IPS-15b (cell line): ENCODE results near the gene ZNF205.
A peak's percentile ranks its signal among the peaks of the same experiment; 100 is the strongest.

ENCODE experiments used
- H3K27me3 ChIP-seq: one replicate; pipeline ENCODE4 v1.6.1; 2013; ENCODE audit warnings: low read length; ENCODE audit not compliant: control insufficient read depth, insufficient read depth
- H3K36me3 ChIP-seq: one replicate; pipeline ENCODE4 v1.6.1; 2013; ENCODE audit warnings: low read length; ENCODE audit not compliant: control insufficient read depth, insufficient read depth
- H3K4me1 ChIP-seq: one replicate; pipeline ENCODE4 v1.6.1; 2013; ENCODE audit warnings: mild to moderate bottlenecking, low read length; ENCODE audit not compliant: control insufficient read depth, insufficient read depth
- H3K4me3 ChIP-seq: one replicate; pipeline ENCODE4 v1.5.1; 2013; ENCODE audit warnings: low read depth, low read length
- H3K9ac ChIP-seq: one replicate; pipeline ENCODE4 v1.6.1; 2013; ENCODE audit warnings: low read depth, mild to moderate bottlenecking, low read length
- H3K9me3 ChIP-seq: one replicate; pipeline ENCODE4 v1.6.1; 2013; ENCODE audit warnings: mild to moderate bottlenecking, low read length; ENCODE audit not compliant: control insufficient read depth, insufficient read depth

Gene ZNF205

DNA sequence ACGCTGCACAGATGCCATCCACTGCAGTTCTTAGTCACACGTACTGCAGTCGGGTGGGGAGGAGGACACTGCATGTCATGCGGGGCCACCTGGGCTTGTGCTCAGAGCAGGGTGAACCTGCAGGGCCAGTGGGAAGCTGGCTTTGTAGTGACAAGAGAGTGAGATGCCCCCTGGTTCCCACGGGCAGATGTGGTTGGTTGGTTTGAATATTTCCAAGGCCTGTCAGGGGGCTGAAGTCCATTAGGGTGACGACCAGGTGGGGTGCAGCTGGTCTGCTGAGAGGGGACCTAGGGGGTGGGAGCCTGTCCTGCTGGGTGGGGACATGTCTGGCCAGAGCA is 36.8 kb downstream of the ZNF205 start:
- H3K36me3 ChIP-seq: no peaks in the 10 kb centered on the region
- peaks cover 22% of the 10 kb centered on the region for H3K27me3 ChIP-seq
- H3K9ac ChIP-seq: peak overlapping the region; percentile 37
- no peaks in the 10 kb centered on the region for H3K9me3 ChIP-seq
- H3K4me1 ChIP-seq: no peaks in the 10 kb centered on the region
- H3K4me3 ChIP-seq: peak overlapping the region; percentile 97

- no peaks in the 10 kb centered on the region for H3K4me1 ChIP-seq
Measured at GRCh38 chr16:3149630-3150345, 37.4 kb downstream of the ZNF205 start.

DNA sequence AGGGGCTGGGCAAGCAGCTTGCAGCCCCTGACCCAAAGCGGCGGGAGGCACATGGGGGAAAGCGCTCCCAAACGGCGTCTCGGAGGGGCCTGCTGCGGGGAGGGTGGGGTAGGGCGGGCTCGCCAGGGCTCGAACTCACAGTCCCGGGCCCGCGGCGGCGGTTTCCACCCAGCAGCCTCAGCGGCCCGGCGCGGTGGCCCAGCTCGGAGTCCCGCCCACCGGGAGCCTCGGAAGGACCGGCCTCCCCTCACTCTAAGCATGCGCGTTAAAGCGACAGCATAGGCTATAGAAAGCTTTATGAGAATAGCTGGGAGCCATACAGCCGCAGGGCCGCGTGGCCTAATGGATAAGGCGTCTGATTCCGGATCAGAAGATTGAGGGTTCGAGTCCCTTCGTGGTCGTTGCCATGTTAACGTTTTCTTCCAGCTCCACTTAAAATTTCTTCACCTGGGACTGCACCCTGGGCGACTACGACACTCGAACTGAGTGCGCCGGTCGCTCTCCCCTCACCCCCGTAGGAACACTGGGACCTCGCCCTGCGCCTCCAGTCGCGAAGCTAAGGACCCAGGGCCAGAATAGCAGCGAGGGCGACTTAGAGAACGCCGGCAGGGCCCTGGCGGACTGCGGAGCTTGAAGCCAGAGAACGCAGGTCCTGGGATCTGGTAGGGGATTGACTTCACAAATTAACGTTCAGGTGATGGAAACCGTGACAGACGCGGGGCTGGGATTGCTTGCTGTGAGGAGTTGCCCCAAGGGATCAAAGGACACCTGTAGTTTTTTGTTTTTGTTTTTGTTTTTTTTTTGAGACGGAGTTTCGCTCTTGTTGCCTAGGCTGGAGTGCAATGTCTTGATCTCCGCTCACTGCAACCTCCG is 38.2 kb downstream of the ZNF205 start:
- no peaks in the 10 kb centered on the region for H3K36me3 ChIP-seq
- no peaks in the 10 kb centered on the region for H3K4me1 ChIP-seq
- H3K9me3 ChIP-seq: no peaks in the 10 kb centered on the region
- H3K27me3 ChIP-seq: peaks cover 34% of the 10 kb centered on the region
- H3K9ac ChIP-seq: peak overlapping the region; percentile 79
- H3K4me3 ChIP-seq: peak overlapping the region; percentile 97

More at GRCh38 chr16:3149630-3150345, 37.4 kb downstream of the ZNF205 start:
- H3K27me3 ChIP-seq: peaks cover 26% of the 10 kb centered on the region
- H3K9ac ChIP-seq: peak overlapping the region; percentile 79
- peak overlapping the region; percentile 97 for H3K4me3 ChIP-seq
- no peaks in the 10 kb centered on the region for H3K36me3 ChIP-seq
- H3K9me3 ChIP-seq: no peaks in the 10 kb centered on the region

- Histone ChIP-seq H3K36me3 (no peaks in the 10 kb centered on the region), H3K4me3 (peak overlapping the region; percentile 91), H3K9me3 (no peaks in the 10 kb centered on the region), H3K27me3 (peaks cover 36% of the 10 kb centered on the region), H3K4me1 (no peaks in the 10 kb centered on the region), H3K9ac (no peak overlapping the region)
Measured at GRCh38 chr16:3152027-3152276, 39.6 kb downstream of the ZNF205 start.

DNA sequence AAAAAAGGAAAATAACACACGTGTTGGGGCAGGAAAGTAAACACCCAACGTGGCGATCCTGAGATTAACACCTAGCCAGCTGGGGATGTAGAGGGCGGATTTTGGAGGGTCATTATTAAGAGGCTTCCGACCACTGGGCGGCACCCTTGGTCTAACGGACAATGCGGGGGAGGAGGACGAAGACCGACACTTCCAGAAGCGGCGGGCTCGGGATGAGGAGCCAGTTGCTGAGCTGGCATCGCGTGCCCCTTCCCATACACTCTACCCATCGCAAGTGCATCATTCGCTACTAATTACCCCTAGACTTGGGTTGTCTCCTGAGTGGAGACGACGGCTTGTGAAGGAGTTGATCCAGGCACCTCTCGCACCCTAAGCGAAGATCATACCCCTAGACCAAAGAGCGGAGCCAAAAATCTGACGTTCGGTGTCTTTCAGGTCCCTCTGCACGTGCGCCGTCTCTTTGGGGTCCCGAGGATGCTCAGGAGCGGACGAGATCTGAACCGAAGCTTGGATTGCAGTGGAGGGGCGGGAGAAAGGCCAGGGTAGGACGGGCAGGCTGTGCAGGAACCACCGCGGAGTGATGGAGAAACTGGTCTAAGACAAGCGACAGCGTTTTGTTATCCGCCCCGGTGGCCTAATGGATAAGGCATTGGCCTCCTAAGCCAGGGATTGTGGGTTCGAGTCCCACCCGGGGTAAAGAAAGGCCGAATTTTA is 40.0 kb downstream of the ZNF205 start:
- Histone ChIP-seq H3K9ac (peak overlapping the region; percentile 51), H3K27me3 (peaks cover 37% of the 10 kb centered on the region), H3K4me3 (peak overlapping the region; percentile 91), H3K4me1 (no peaks in the 10 kb centered on the region), H3K9me3 (no peaks in the 10 kb centered on the region), H3K36me3 (no peaks in the 10 kb centered on the region)

DNA sequence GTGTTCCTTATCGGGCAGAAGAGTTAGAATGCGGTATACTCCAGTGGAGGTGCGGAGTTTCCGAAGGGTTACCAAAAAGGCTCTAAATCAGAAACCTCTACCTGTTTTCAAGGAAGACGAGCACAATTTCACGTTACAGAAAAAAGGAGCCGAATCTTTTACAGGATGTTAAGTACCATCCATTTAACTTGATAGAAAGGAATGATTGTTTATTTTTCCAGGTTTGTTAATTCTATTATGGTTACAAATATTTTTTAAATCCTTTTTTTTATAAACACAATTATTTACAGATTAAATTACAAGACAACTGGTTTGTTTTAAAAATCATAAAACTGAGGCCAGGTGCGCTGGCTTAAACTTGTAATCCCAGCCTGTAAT is 40.6 kb downstream of the ZNF205 start:
- Histone ChIP-seq H3K9ac (no peak overlapping the region), H3K27me3 (peaks cover 37% of the 10 kb centered on the region), H3K4me1 (no peaks in the 10 kb centered on the region), H3K9me3 (no peaks in the 10 kb centered on the region), H3K4me3 (no peak overlapping the region), H3K36me3 (no peaks in the 10 kb centered on the region)

DNA sequence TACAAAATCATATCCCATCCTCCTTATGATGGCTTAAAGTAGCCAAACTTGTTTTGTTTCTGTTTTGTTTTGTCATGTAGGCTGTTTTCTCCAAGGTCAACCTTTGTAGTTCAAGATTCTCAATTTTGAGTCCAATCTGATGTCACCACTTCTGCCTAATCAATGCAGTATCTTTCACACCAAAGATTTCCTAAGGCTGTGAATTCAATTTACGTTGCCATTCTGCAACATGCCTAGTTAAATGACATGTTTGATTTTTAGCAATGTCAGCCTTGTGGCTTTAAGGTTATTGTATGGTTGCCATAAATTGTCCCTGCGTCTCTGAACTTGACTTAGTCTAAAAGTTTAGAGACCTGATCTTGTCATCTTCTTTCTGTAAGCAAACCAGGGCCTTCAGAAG is 42.8 kb downstream of the ZNF205 start:
- H3K27me3 ChIP-seq: peaks cover 24% of the 10 kb centered on the region
- H3K4me1 ChIP-seq: no peaks in the 10 kb centered on the region
- H3K9ac ChIP-seq: no peak overlapping the region
- H3K36me3 ChIP-seq: no peaks in the 10 kb centered on the region
- H3K4me3 ChIP-seq: no peak overlapping the region
- no peaks in the 10 kb centered on the region for H3K9me3 ChIP-seq

DNA sequence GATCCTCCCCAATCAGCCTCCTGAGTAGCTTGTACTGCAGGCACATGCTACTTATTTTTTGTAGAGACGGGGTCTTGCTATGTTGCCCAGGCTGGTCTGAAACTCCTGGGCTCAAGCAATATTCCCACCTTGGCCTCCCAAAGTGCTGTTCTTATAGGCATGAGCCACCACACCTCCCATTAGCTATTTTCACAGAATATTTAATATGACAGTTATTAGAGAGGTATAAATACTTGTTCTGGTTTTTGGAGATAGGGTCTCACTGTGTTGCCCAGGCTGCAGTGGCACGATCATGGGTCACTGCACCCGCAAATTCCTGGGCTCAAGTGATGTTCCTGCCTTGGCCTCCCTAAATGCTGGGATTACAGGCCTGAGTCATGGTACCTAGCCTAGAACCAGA is 43.6 kb downstream of the ZNF205 start:
- no peaks in the 10 kb centered on the region for H3K9me3 ChIP-seq
- no peaks in the 10 kb centered on the region for H3K4me1 ChIP-seq
- H3K27me3 ChIP-seq: peaks cover 24% of the 10 kb centered on the region
- H3K4me3 ChIP-seq: no peak overlapping the region
- no peaks in the 10 kb centered on the region for H3K36me3 ChIP-seq
- H3K9ac ChIP-seq: no peak overlapping the region

DNA sequence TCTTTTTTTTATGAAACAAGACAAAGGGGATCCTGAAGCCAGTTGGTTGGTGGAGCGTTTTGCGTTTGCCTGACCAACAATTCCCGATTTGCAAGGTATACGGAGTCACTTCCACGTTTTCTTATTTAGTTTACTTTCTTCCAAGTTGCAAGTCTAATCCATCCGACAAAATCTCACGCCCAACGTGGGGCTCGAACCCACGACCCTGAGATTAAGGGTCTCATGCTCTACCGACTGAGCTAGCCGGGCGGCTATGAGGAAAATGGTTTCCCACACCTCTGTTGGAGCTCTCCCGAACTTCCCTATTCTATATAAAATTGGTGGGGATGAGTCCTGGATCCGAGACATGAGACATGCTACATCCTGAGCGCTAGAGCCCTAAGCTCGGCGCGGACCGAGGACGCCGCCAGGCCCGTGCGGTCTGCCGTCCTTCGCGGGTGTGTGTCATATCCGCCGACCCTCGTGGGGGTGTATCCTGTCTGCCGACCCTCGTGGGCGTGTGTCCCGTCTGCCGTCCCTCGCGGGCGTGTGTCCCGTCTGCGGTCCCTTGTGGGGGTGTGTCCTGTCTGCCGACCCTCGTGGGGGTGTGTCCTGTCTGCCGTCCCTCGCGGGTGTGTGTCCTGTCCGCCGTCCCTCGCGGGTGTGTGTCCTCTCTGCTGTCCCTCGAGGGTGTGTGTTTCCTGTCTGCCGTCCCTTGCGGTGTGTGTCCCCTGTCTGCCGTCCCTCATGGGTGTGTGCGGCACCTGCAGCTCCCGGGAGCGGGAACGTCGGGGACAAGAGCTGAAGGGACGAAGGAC is 45.0 kb downstream of the ZNF205 start:
- peak overlapping the region; percentile 82 for H3K4me3 ChIP-seq
- no peaks in the 10 kb centered on the region for H3K36me3 ChIP-seq
- H3K9me3 ChIP-seq: no peaks in the 10 kb centered on the region
- H3K27me3 ChIP-seq: peaks cover 24% of the 10 kb centered on the region
- H3K4me1 ChIP-seq: no peaks in the 10 kb centered on the region
- H3K9ac ChIP-seq: peak overlapping the region; percentile 24

DNA sequence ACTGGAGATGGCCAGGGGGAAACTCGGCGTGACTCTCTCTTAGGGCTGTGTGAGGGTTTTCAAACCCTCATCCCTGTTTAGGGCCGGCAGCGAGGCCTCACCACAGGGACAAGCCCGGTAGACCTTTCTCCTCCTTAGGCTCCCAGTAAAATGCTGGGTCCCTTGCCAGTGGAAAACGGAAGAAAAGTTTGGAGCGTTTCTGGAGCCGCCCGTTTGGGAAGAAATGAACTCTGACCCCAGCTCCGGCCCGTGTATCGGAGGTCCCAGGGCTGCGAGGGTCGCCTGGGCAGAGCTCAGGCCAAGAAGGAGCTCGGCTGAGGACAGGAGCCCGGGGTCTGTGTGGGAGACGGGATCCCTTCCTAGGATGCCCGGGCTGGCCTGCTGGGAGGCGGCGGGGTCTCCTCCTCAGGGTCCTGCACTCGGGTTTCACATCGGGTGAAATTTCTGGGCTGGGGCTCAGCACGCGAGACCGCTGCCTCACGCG is 45.7 kb downstream of the ZNF205 start:
- Histone ChIP-seq H3K4me1 (no peaks in the 10 kb centered on the region), H3K27me3 (peaks cover 24% of the 10 kb centered on the region), H3K4me3 (peak overlapping the region; percentile 82), H3K9ac (peak overlapping the region; percentile 24), H3K36me3 (no peaks in the 10 kb centered on the region), H3K9me3 (no peaks in the 10 kb centered on the region)
